MM.1S (cell line): ENCODE data around the gene CBX5.

Experiments
- DNase-seq: peaks from one replicate; pipeline ENCODE4 v3.0.0-alpha.2; 2015
- H2AFZ ChIP-seq: fragments of 300-600 bp; sonication (generic); 2 replicates; pipeline ENCODE4 v1.6.0; 2016; ENCODE audit warnings: antibody characterized with exemption, low read length
- H3F3A ChIP-seq: fragments of 300-600 bp; sonication (generic); 2 replicates; pipeline ENCODE4 v1.6.1; 2016; ENCODE audit warnings: mild to moderate bottlenecking, antibody characterized with exemption, low read length, moderate library complexity, mixed read lengths; ENCODE audit not compliant: insufficient read depth
- H3K27ac ChIP-seq: fragments of 300-600 bp; sonication (generic); 2 replicates; pipeline ENCODE4 v1.5.1; 2016; ENCODE audit warnings: mild to moderate bottlenecking, low read length
- H3K27me3 ChIP-seq: fragments of 300-600 bp; sonication (generic); replicated peaks from 2 replicates; pipeline ENCODE4 v1.6.0; 2016; ENCODE audit warnings: low read length; ENCODE audit not compliant: insufficient read depth
- H3K36me3 ChIP-seq: fragments of 300-600 bp; sonication (generic); replicated peaks from 2 replicates; pipeline ENCODE4 v1.6.1; 2016; ENCODE audit warnings: mild to moderate bottlenecking, low read length, mixed read lengths; ENCODE audit not compliant: insufficient read depth
- H3K4me1 ChIP-seq: fragments of 300-600 bp; sonication (generic); 2 replicates; pipeline ENCODE4 v1.6.1; 2016; ENCODE audit warnings: low read length, mixed read lengths
- H3K4me2 ChIP-seq: fragments of 300-600 bp; sonication (generic); 2 replicates; pipeline ENCODE4 v1.6.0; 2016; ENCODE audit warnings: low read depth, low read length
- H3K4me3 ChIP-seq: fragments of 300-600 bp; sonication (generic); 2 replicates; pipeline ENCODE4 v1.5.1; 2016; ENCODE audit warnings: low read length, mixed read lengths
- H3K79me2 ChIP-seq: fragments of 300-600 bp; sonication (generic); 2 replicates; pipeline ENCODE4 v1.6.1; 2016; ENCODE audit warnings: mixed run types, low read length, mixed read lengths
- H3K9ac ChIP-seq: fragments of 300-600 bp; sonication (generic); 2 replicates; pipeline ENCODE4 v1.6.1; 2016; ENCODE audit warnings: low read length, mixed read lengths
- H3K9me2 ChIP-seq: fragments of 300-600 bp; sonication (generic); replicated peaks from 2 replicates; pipeline ENCODE4 v1.6.1; 2016; ENCODE audit warnings: mild to moderate bottlenecking, low read length, mixed read lengths; ENCODE audit not compliant: insufficient read depth
- H3K9me3 ChIP-seq: fragments of 300-600 bp; sonication (generic); replicated peaks from 2 replicates; pipeline ENCODE4 v1.6.1; 2016; ENCODE audit warnings: mild to moderate bottlenecking, low read length, mixed read lengths; ENCODE audit not compliant: insufficient read depth
- H4K20me1 ChIP-seq: fragments of 300-600 bp; sonication (generic); 2 replicates; pipeline ENCODE4 v1.6.1; 2016; ENCODE audit warnings: mild to moderate bottlenecking, low read length, moderate library complexity, mixed read lengths; ENCODE audit not compliant: insufficient read depth
- EZH2 ChIP-seq: fragments of 300-600 bp; sonication (generic); optimal IDR thresholded peaks from 2 replicates; pipeline ENCODE3; 2017; ENCODE audit warnings: low read depth, mild to moderate bottlenecking, antibody characterized with exemption, low read length, mixed read lengths
- EZH2phosphoT487 ChIP-seq: fragments of 300-600 bp; sonication (generic); IDR thresholded peaks from 2 replicates; pipeline ENCODE4 v1.6.1; 2018; ENCODE audit warnings: antibody characterized with exemption, low read length
- TF ChIP-seq, protein P1 (sequence below): fragments of 300-600 bp; sonication (generic); IDR thresholded peaks from 2 replicates; pipeline ENCODE4 v1.5.1; 2016; ENCODE audit warnings: antibody characterized with exemption, low read length, mixed read lengths

Gene CBX5

DNA sequence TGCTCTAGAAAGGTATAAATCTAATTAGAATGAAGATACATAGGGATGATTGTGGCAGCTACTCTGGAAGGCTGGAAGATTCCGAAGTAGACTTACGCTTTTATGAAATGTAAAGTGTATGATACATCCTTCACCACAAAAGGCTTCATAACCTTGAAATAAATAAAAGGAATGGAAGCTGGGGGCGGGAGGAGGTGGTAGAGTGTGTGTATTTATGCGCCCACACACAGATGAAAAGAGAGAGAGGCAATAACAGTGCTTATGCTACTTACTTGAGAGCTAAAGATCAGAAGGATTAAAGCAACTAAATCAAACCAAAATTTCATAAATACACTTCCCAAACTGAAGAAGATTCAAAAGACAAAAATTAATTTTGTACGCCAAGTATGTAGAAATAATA lies 30.4 kb downstream of the CBX5 start:
- H3K9ac ChIP-seq, result no peak overlapping the region
- H4K20me1 ChIP-seq, result no peaks in the 10 kb centered on the region
- no peaks in the 10 kb centered on the region for H3K9me2 ChIP-seq
- no peaks in the 10 kb centered on the region for H3K27me3 ChIP-seq
- no peak for TF ChIP-seq EZH2
- TF ChIP-seq, protein P1, sequence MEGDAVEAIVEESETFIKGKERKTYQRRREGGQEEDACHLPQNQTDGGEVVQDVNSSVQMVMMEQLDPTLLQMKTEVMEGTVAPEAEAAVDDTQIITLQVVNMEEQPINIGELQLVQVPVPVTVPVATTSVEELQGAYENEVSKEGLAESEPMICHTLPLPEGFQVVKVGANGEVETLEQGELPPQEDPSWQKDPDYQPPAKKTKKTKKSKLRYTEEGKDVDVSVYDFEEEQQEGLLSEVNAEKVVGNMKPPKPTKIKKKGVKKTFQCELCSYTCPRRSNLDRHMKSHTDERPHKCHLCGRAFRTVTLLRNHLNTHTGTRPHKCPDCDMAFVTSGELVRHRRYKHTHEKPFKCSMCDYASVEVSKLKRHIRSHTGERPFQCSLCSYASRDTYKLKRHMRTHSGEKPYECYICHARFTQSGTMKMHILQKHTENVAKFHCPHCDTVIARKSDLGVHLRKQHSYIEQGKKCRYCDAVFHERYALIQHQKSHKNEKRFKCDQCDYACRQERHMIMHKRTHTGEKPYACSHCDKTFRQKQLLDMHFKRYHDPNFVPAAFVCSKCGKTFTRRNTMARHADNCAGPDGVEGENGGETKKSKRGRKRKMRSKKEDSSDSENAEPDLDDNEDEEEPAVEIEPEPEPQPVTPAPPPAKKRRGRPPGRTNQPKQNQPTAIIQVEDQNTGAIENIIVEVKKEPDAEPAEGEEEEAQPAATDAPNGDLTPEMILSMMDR, result no peak
- TF ChIP-seq EZH2phosphoT487, result no peak
- H3K4me1 ChIP-seq, result no peaks in the 10 kb centered on the region
- H3K27ac ChIP-seq, result no peak overlapping the region
- H2AFZ ChIP-seq, result no peak overlapping the region
- H3K36me3 ChIP-seq, result peaks cover 3% of the 10 kb centered on the region; the same call in 1 of the 2 replicates
- no peak for DNase-seq
- peaks cover 12% of the 10 kb centered on the region for H3K79me2 ChIP-seq
- H3K4me3 ChIP-seq, result no peak overlapping the region
- H3F3A ChIP-seq, result 0 out of 2 replicates have a peak, but pooled peaks cover 4% of the 10 kb centered on the region
- no peak overlapping the region for H3K4me2 ChIP-seq
- no peaks in the 10 kb centered on the region for H3K9me3 ChIP-seq

- Histone ChIP-seq H2AFZ (no peak overlapping the region), H3K36me3 (peaks cover 7% of the 10 kb centered on the region; the same call in 1 of the 2 replicates), H3K27ac (no peak overlapping the region), H3K4me1 (0 out of 2 replicates have a peak, but pooled peaks cover 6% of the 10 kb centered on the region), H3F3A (no peaks in the 10 kb centered on the region), H3K4me3 (no peak overlapping the region), H3K4me2 (no peak overlapping the region), H3K9me3 (no peaks in the 10 kb centered on the region), H3K27me3 (no peaks in the 10 kb centered on the region), H3K9ac (no peak overlapping the region), H4K20me1 (no peaks in the 10 kb centered on the region), H3K9me2 (no peaks in the 10 kb centered on the region), H3K79me2 (no peaks in the 10 kb centered on the region)
- no peak for DNase-seq
- TF ChIP-seq EZH2phosphoT487 (no peak), EZH2 (no peak)
- TF ChIP-seq, protein P1, result no peak
Observed at GRCh38 chr12:54246011-54246641, 33.8 kb downstream of the CBX5 start.

DNA sequence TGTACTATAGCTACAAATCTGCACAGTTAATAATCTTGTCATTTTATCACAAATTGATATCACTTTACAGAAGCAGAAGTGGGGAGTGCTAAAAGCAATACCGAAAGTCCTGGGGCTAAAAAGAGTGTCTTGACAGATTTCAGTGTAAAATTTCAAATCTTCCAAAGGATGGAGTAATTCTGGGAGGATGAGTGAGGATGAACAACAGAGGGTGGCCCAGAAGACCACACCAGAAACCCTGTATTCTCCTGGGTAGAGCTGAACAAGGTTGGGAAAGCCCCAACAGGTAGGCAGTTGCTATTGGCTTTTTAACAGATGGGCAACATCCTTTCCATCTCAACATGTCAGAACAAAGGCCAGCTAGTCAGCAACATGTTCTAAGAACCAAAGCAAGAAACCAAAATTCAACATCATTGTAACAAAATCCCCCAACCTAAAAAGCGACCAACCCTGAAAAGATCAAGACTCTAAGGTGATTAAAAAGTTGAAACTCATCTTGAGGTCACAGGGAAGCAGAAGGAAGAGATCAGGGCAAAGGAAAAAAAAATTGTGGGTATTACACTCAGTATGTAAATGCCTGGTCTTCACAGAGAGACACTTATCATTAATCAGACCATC lies 38.8 kb downstream of the CBX5 start:
- Histone ChIP-seq H3K4me2 (no peak overlapping the region), H3K79me2 (no peaks in the 10 kb centered on the region), H3K27ac (no peak overlapping the region), H3F3A (no peaks in the 10 kb centered on the region), H4K20me1 (no peaks in the 10 kb centered on the region), H3K9me3 (no peaks in the 10 kb centered on the region), H3K27me3 (no peaks in the 10 kb centered on the region), H2AFZ (no peak overlapping the region), H3K4me1 (0 out of 2 replicates have a peak, but pooled peaks cover 6% of the 10 kb centered on the region), H3K9ac (no peak overlapping the region), H3K4me3 (no peak overlapping the region), H3K36me3 (peaks cover 7% of the 10 kb centered on the region; the same call in 1 of the 2 replicates), H3K9me2 (no peaks in the 10 kb centered on the region)
- no peak for DNase-seq
- TF ChIP-seq, protein P1, result no peak
- TF ChIP-seq EZH2, result no peak
- no peak for TF ChIP-seq EZH2phosphoT487
